ENCODE data around the gene DHX34. TPM values are rescaled to one million over a fixed set of nuclear protein-coding genes. Genes with fewer than 3 reads are reported as not detected.
"Not testable (repeated sequence)": the region's sequence is repeated elsewhere in the genome, so short reads cannot be mapped to it uniquely, and the experiment has no call there.

DHX34 gene
- total RNA-seq, 2 experiments from 2014 or later, result 11.7 to 14.3 TPM

- H3K36me3 Mint-ChIP-seq; H3K27ac Mint-ChIP-seq; H3K4me1 Mint-ChIP-seq; DNase-seq; H3K9me3 Mint-ChIP-seq (ENCODE audit: low read depth); H3K4me3 Mint-ChIP-seq; ATAC-seq: not testable (repeated sequence)
- peaks cover 40% of the 10 kb centered on the region for H3K27me3 Mint-ChIP-seq
- CTCF ChIA-PET, result interaction anchor here (1.0 kb wide), 1 partner anchor 16 kb away, joined by 3 read pairs; no protein-coding TSS in a partner anchor
Measured at GRCh38 chr19:47411696-47412095, 62.6 kb downstream of the DHX34 start.

GRCh38 chr19:47413941-47414340 lies 64.8 kb downstream of the DHX34 start:
- H3K27ac Mint-ChIP-seq, result no peak overlapping the region
- CTCF ChIA-PET, result interaction anchor here (2.2 to 2.4 kb wide), 2 partner anchors 22 to 65 kb away, joined by 7 to 12 read pairs; partner anchors contain the start of gene DHX34
- peaks cover 4% of the 10 kb centered on the region for H3K4me1 Mint-ChIP-seq

GRCh38 chr19:47414469-47414868 lies 65.4 kb downstream of the DHX34 start:
- H3K27me3 Mint-ChIP-seq, result peaks cover 42% of the 10 kb centered on the region
- no peaks in the 10 kb centered on the region for H3K36me3 Mint-ChIP-seq
- peaks cover 4% of the 10 kb centered on the region for H3K4me1 Mint-ChIP-seq
- CTCF ChIA-PET, result interaction anchor here (2.2 to 2.4 kb wide), 2 partner anchors 23 to 65 kb away, joined by 7 to 12 read pairs; partner anchors contain the start of gene DHX34
- no peaks in the 10 kb centered on the region for H3K9me3 Mint-ChIP-seq (ENCODE audit: low read depth)
- DNase-seq, result no peak
- no peak overlapping the region for H3K4me3 Mint-ChIP-seq
- H3K27ac Mint-ChIP-seq, result no peak overlapping the region
- no peak for ATAC-seq

More at GRCh38 chr19:47413941-47414340, 64.8 kb downstream of the DHX34 start:
- Mint-ChIP-seq H3K27me3 (peaks cover 45% of the 10 kb centered on the region), H3K36me3 (no peaks in the 10 kb centered on the region), H3K9me3 (ENCODE audit: low read depth) (no peaks in the 10 kb centered on the region), H3K4me3 (no peak overlapping the region)
- DNase-seq (no peak), ATAC-seq (no peak)

- DNase-seq (no peak), ATAC-seq (no peak)
- Mint-ChIP-seq H3K9me3 (ENCODE audit: low read depth) (no peaks in the 10 kb centered on the region), H3K27me3 (peaks cover 53% of the 10 kb centered on the region), H3K4me1 (peaks cover 4% of the 10 kb centered on the region), H3K4me3 (no peak overlapping the region), H3K36me3 (no peaks in the 10 kb centered on the region), H3K27ac (no peak overlapping the region)
- CTCF ChIA-PET, result interaction anchor here (1.2 to 2.4 kb wide), 4 partner anchors 12 to 67 kb away, joined by 3 to 12 read pairs (median 6); partner anchors contain the start of gene DHX34
Measured at GRCh38 chr19:47415953-47416642, 67.0 kb downstream of the DHX34 start.

GRCh38 chr19:47416643-47416985 lies 67.5 kb downstream of the DHX34 start:
- H3K4me3 Mint-ChIP-seq, result no peak overlapping the region
- H3K27ac Mint-ChIP-seq, result no peak overlapping the region
- ATAC-seq (no peak), DNase-seq (no peak)
- peaks cover 4% of the 10 kb centered on the region for H3K4me1 Mint-ChIP-seq
- no peaks in the 10 kb centered on the region for H3K9me3 Mint-ChIP-seq (ENCODE audit: low read depth)
- peaks cover 58% of the 10 kb centered on the region for H3K27me3 Mint-ChIP-seq
- no peaks in the 10 kb centered on the region for H3K36me3 Mint-ChIP-seq
- CTCF ChIA-PET, result interaction anchor here (0.8 to 1.5 kb wide), 4 partner anchors 11 to 68 kb away, joined by 3 to 6 read pairs (median 3); partner anchors contain the start of gene DHX34

- Mint-ChIP-seq H3K4me1 (peaks cover 5% of the 10 kb centered on the region), H3K27me3 (peaks cover 64% of the 10 kb centered on the region), H3K4me3 (no peak overlapping the region), H3K9me3 (ENCODE audit: low read depth) (no peaks in the 10 kb centered on the region), H3K36me3 (no peaks in the 10 kb centered on the region), H3K27ac (no peak overlapping the region)
- CTCF ChIA-PET, result interaction anchor here (0.8 to 1.5 kb wide), 4 partner anchors 11 to 68 kb away, joined by 3 to 6 read pairs (median 3); partner anchors contain the start of gene DHX34
- ATAC-seq, result no peak
- no peak for DNase-seq
Measured at GRCh38 chr19:47417107-47417745, 68.1 kb downstream of the DHX34 start.

- H3K4me3 Mint-ChIP-seq, result no peak overlapping the region
- peaks cover 1% of the 10 kb centered on the region for H3K36me3 Mint-ChIP-seq
- H3K27me3 Mint-ChIP-seq, result peaks cover 72% of the 10 kb centered on the region
- peaks cover 6% of the 10 kb centered on the region for H3K4me1 Mint-ChIP-seq
- DNase-seq (no peak), ATAC-seq (no peak)
- CTCF ChIA-PET, result interaction anchor here (1.1 kb wide), 2 partner anchors 10 to 69 kb away, joined by 3 read pairs; partner anchors contain the start of gene DHX34
- H3K27ac Mint-ChIP-seq, result no peak overlapping the region
- H3K9me3 Mint-ChIP-seq (ENCODE audit: low read depth), result no peaks in the 10 kb centered on the region
Measured at GRCh38 chr19:47417746-47418691, 68.9 kb downstream of the DHX34 start.

GRCh38 chr19:47418692-47419029 lies 69.5 kb downstream of the DHX34 start:
- H3K27me3 Mint-ChIP-seq, result peaks cover 78% of the 10 kb centered on the region
- ATAC-seq, result no peak
- H3K9me3 Mint-ChIP-seq (ENCODE audit: low read depth), result no peaks in the 10 kb centered on the region
- CTCF ChIA-PET, result interaction anchor here (1.0 kb wide), 1 partner anchor 65 kb away, joined by 4 read pairs; the partner anchor contains the start of gene KPTN
- H3K4me3 Mint-ChIP-seq, result no peak overlapping the region
- DNase-seq, result no peak
- peaks cover 6% of the 10 kb centered on the region for H3K4me1 Mint-ChIP-seq
- H3K27ac Mint-ChIP-seq, result no peak overlapping the region
- H3K36me3 Mint-ChIP-seq, result peaks cover 1% of the 10 kb centered on the region

GRCh38 chr19:47419030-47419783 lies 70.1 kb downstream of the DHX34 start, which contains the start of gene MEIS3:
TSS of gene MEIS3 (minus strand) at chr19:47419527. CDS start at chr19:47419081, 446 bp downstream.
- Mint-ChIP-seq H3K36me3 (peaks cover 1% of the 10 kb centered on the region), H3K9me3 (ENCODE audit: low read depth) (no peaks in the 10 kb centered on the region), H3K4me3 (no peak within 1 kb of the TSS), H3K27me3 (peaks cover 82% of the 10 kb centered on the region), H3K4me1 (peaks cover 6% of the 10 kb centered on the region), H3K27ac (no peak within 1 kb of the TSS)
- CTCF ChIA-PET, result interaction anchor here (1.0 kb wide), 1 partner anchor 65 kb away, joined by 4 read pairs; the partner anchor contains the start of gene KPTN
- peak; percentile 38 for ATAC-seq
- no peak for DNase-seq

- H3K9me3 Mint-ChIP-seq (ENCODE audit: low read depth), result no peaks in the 10 kb centered on the region
- H3K4me1 Mint-ChIP-seq, result peaks cover 6% of the 10 kb centered on the region
- CTCF ChIA-PET, result no interaction called here
- no peak overlapping the region for H3K27ac Mint-ChIP-seq
- no peak overlapping the region for H3K4me3 Mint-ChIP-seq
- DNase-seq, result no peak
- H3K27me3 Mint-ChIP-seq, result peaks cover 86% of the 10 kb centered on the region
- no peak for ATAC-seq
- peaks cover 1% of the 10 kb centered on the region for H3K36me3 Mint-ChIP-seq
Measured at GRCh38 chr19:47419789-47420188, 70.7 kb downstream of the DHX34 start.

- DNase-seq (no peak), ATAC-seq (no peak)
- Mint-ChIP-seq H3K9me3 (ENCODE audit: low read depth) (no peaks in the 10 kb centered on the region), H3K27me3 (peaks cover 88% of the 10 kb centered on the region), H3K4me1 (peaks cover 6% of the 10 kb centered on the region), H3K27ac (no peak overlapping the region), H3K4me3 (no peak overlapping the region), H3K36me3 (peaks cover 1% of the 10 kb centered on the region)
- CTCF ChIA-PET, result no interaction called here
Measured at GRCh38 chr19:47421244-47421786, 72.2 kb downstream of the DHX34 start.

- Mint-ChIP-seq H3K9me3 (ENCODE audit: low read depth) (no peaks in the 10 kb centered on the region), H3K4me3 (no peak overlapping the region), H3K27me3 (peaks cover 87% of the 10 kb centered on the region), H3K36me3 (peaks cover 1% of the 10 kb centered on the region), H3K4me1 (peaks cover 6% of the 10 kb centered on the region), H3K27ac (no peak overlapping the region)
- CTCF ChIA-PET, result no interaction called here
- DNase-seq (no peak), ATAC-seq (no peak)
Measured at GRCh38 chr19:47421844-47422395, 72.8 kb downstream of the DHX34 start.
